ENCODE data around the gene RPL23. TPM values are rescaled to one million over a fixed set of nuclear protein-coding genes. Genes with fewer than 3 reads are reported as not detected.

Gene RPL23
- total RNA-seq, 1 experiment from 2014 or later: 1,110 TPM

DNA sequence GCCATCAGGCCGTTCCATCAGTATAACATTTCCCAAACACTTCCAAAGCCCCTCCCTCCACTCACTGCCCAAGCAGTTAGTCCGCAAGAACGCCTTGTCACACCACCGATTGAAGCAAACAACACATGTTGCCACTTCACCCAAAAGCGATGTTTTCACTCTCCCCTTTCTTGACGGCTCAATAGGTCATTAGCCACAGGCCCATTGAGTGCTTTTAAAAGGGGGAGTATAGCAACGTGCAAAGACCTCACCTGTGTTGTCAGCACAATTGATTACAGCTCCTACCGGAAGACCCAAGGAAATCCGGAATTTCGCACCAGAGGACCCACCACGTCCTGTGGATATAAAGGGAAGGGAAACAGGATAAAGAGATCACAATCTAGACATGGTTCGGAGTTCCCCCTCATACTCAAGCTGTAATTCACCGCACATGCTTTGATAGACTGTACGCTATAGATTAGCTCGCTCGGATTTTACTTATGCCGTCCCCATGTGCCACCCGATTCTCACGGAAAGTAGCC, 690 bp downstream of the RPL23 start:
- ATAC-seq: no peak

DNA sequence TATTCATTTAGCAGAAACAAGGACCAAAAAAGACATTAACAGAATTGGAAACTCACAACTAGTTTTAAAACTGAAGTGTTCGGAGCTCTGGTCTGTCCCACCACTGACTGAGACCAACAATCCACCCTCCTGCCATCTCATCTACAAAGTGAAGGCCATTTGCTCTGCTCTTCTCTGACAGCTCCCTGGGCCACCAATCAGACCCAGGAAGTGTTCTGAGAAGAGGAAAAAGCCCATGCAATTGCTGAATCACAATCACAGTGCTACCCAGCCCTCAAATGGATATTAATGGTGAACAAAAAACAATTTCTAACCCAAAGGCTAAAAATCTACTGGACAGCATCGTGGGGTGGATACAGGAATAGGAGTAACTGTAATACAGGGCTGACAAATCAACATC, 2.1 kb downstream of the RPL23 start:
- H3K79me2 ChIP-seq (ENCODE audit: low read length): peaks cover 43% of the 10 kb centered on the region
- ATAC-seq: no peak

More for the DNA sequence above, 690 bp downstream of the RPL23 start:
- TF ChIP-seq, protein P1, sequence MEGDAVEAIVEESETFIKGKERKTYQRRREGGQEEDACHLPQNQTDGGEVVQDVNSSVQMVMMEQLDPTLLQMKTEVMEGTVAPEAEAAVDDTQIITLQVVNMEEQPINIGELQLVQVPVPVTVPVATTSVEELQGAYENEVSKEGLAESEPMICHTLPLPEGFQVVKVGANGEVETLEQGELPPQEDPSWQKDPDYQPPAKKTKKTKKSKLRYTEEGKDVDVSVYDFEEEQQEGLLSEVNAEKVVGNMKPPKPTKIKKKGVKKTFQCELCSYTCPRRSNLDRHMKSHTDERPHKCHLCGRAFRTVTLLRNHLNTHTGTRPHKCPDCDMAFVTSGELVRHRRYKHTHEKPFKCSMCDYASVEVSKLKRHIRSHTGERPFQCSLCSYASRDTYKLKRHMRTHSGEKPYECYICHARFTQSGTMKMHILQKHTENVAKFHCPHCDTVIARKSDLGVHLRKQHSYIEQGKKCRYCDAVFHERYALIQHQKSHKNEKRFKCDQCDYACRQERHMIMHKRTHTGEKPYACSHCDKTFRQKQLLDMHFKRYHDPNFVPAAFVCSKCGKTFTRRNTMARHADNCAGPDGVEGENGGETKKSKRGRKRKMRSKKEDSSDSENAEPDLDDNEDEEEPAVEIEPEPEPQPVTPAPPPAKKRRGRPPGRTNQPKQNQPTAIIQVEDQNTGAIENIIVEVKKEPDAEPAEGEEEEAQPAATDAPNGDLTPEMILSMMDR (conservative IDR thresholded peaks at IDR 0.05; ENCODE audit: low read depth, low read length): no peak
- TF ChIP-seq EZH2phosphoT487 (IDR thresholded peaks at IDR 0.05; ENCODE audit: borderline replicate concordance, low read length): no peak
- no peak for TF ChIP-seq EZH2 (IDR thresholded peaks at IDR 0.05; ENCODE audit: low read length, unreplicated experiment)
- Histone ChIP-seq H3K27ac (ENCODE audit: low read length) (peak overlapping the region; percentile 74), H3K79me2 (ENCODE audit: low read length) (peaks cover 43% of the 10 kb centered on the region), H3K4me3 (ENCODE audit: low read length) (peak overlapping the region; percentile 90), H3K36me3 (ENCODE audit: low read depth, low read length) (peaks cover 48% of the 10 kb centered on the region), H3K4me1 (ENCODE audit: insufficient read depth, low read length) (peaks cover 14% of the 10 kb centered on the region; the same call in 1 of the 2 replicates), H3K27me3 (ENCODE audit: low read length) (no peaks in the 10 kb centered on the region), H3K4me2 (ENCODE audit: low read length) (peak overlapping the region; percentile 99), H3K9ac (ENCODE audit: low read length) (peak overlapping the region; percentile 98), H2AFZ (ENCODE audit: low read length) (peak overlapping the region; percentile 89; the same call in 1 of the 2 replicates), H3F3A (ENCODE audit: low read length, unreplicated experiment) (no peaks in the 10 kb centered on the region), H4K20me1 (ENCODE audit: low read length) (peaks cover 35% of the 10 kb centered on the region), H3K9me3 (ENCODE audit: low read length) (no peaks in the 10 kb centered on the region), H3K9me2 (replicated peaks; ENCODE audit: low read length) (no peaks in the 10 kb centered on the region)
- no TSS peak for BruUV-seq (replicated peaks)
- DNase-seq: no peak
- ChIA-PET CTCF (no interaction called here), POLR2A (ENCODE audit: unreplicated experiment) (interaction anchor here (0.7 kb wide), 1 partner anchor 10 kb away, joined by 3 read pairs; no protein-coding TSS in a partner anchor)
- intact Hi-C loops (cut with micrococcal nuclease): no loop called here

DNA sequence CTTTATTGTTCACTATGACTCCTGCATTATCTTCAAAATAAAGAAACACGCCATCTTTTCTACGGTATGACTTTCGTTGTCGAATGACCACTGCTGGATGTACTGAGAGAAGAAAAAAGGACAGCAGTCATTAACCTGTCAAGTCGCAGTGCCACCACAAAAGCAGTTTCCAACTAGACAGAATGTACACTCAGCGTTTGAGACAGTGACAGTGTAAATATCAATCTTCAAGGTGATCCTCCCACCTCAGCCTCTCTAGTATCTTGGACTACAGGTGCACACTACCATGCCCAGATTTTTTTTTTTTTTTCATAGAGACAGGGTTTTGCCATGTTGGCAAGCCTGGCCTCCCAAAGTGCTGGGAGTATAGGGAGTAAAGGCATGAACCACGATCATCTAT, 3.1 kb downstream of the RPL23 start:
- BruUV-seq (replicated peaks): no TSS peak
- Histone ChIP-seq H3K9me3 (ENCODE audit: low read length) (no peaks in the 10 kb centered on the region), H4K20me1 (ENCODE audit: low read length) (peaks cover 35% of the 10 kb centered on the region), H3K4me1 (ENCODE audit: insufficient read depth, low read length) (peaks cover 14% of the 10 kb centered on the region; the same call in 1 of the 2 replicates), H2AFZ (ENCODE audit: low read length) (no peak overlapping the region), H3K9ac (ENCODE audit: low read length) (no peak overlapping the region), H3K9me2 (replicated peaks; ENCODE audit: low read length) (no peaks in the 10 kb centered on the region), H3K27ac (ENCODE audit: low read length) (no peak overlapping the region), H3K4me3 (ENCODE audit: low read length) (peak overlapping the region; percentile 90), H3K36me3 (ENCODE audit: low read depth, low read length) (peaks cover 52% of the 10 kb centered on the region), H3K79me2 (ENCODE audit: low read length) (peaks cover 43% of the 10 kb centered on the region), H3K4me2 (ENCODE audit: low read length) (peak overlapping the region; percentile 99), H3F3A (ENCODE audit: low read length, unreplicated experiment) (no peaks in the 10 kb centered on the region), H3K27me3 (ENCODE audit: low read length) (no peaks in the 10 kb centered on the region)
- TF ChIP-seq EZH2 (IDR thresholded peaks at IDR 0.05; ENCODE audit: low read length, unreplicated experiment) (no peak), EZH2phosphoT487 (IDR thresholded peaks at IDR 0.05; ENCODE audit: borderline replicate concordance, low read length) (no peak)
- TF ChIP-seq, protein P1 (conservative IDR thresholded peaks at IDR 0.05; ENCODE audit: low read depth, low read length): no peak
- intact Hi-C loops (cut with micrococcal nuclease): no loop called here
- no peak for ATAC-seq
- DNase-seq: no peak
- CTCF ChIA-PET: no interaction called here
- POLR2A ChIA-PET (ENCODE audit: unreplicated experiment): no interaction called here

More for the DNA sequence above, 2.1 kb downstream of the RPL23 start:
- Histone ChIP-seq H3K4me3 (ENCODE audit: low read length) (peak overlapping the region; percentile 90), H3K27ac (ENCODE audit: low read length) (no peak overlapping the region), H4K20me1 (ENCODE audit: low read length) (peaks cover 35% of the 10 kb centered on the region), H3K9me3 (ENCODE audit: low read length) (no peaks in the 10 kb centered on the region), H3K27me3 (ENCODE audit: low read length) (no peaks in the 10 kb centered on the region), H3K4me1 (ENCODE audit: insufficient read depth, low read length) (peaks cover 14% of the 10 kb centered on the region; the same call in 1 of the 2 replicates), H3K9me2 (replicated peaks; ENCODE audit: low read length) (no peaks in the 10 kb centered on the region), H3K9ac (ENCODE audit: low read length) (peak overlapping the region; percentile 98), H3K36me3 (ENCODE audit: low read depth, low read length) (peaks cover 52% of the 10 kb centered on the region), H2AFZ (ENCODE audit: low read length) (no peak overlapping the region), H3F3A (ENCODE audit: low read length, unreplicated experiment) (no peaks in the 10 kb centered on the region), H3K4me2 (ENCODE audit: low read length) (peak overlapping the region; percentile 99)
- TF ChIP-seq, protein P1 (conservative IDR thresholded peaks at IDR 0.05; ENCODE audit: low read depth, low read length): no peak
- TF ChIP-seq EZH2 (IDR thresholded peaks at IDR 0.05; ENCODE audit: low read length, unreplicated experiment) (no peak), EZH2phosphoT487 (IDR thresholded peaks at IDR 0.05; ENCODE audit: borderline replicate concordance, low read length) (no peak)
- no peak for DNase-seq
- POLR2A ChIA-PET (ENCODE audit: unreplicated experiment): no interaction called here
- no TSS peak for BruUV-seq (replicated peaks)
- intact Hi-C loops (cut with micrococcal nuclease): no loop called here
- CTCF ChIA-PET: no interaction called here

All from PC-3 (cell line).